Ascending aorta (tissue), 2 donors: ENCODE measurements around the gene ALDH7A1. TPM values are rescaled to one million over a fixed set of nuclear protein-coding genes. Genes with fewer than 3 reads are reported as not detected.

Experiments
- DNase-seq, 2 donors: peaks; one replicate each; pipeline ENCODE4 v3.0.0-alpha.2; 2019; ENCODE audit warnings: low spot score in 2 of 2
- H3K27ac ChIP-seq, 2 donors: fragments of 200-600 bp; sonication (generic); one replicate each; pipeline ENCODE4 v1.5.1; 2016 to 2017; ENCODE audit warnings: mild to moderate bottlenecking in 1 of 2
- H3K27me3 ChIP-seq: fragments of 200-600 bp; sonication (generic); one replicate; pipeline ENCODE4 v1.5.1; 2017
- H3K36me3 ChIP-seq, 2 donors: fragments of 200-600 bp; sonication (generic); one replicate each; pipeline ENCODE4 v1.5.1; 2016
- H3K4me1 ChIP-seq, 2 donors: fragments of 200-600 bp; sonication (generic); one replicate each; pipeline ENCODE4 v1.5.1; 2016 to 2017; ENCODE audit warnings: mild to moderate bottlenecking in 1 of 2
- H3K4me3 ChIP-seq, 2 donors: fragments of 200-600 bp; sonication (generic); one replicate each; pipeline ENCODE4 v1.5.1; 2016 to 2017; ENCODE audit warnings: mild to moderate bottlenecking in 1 of 2
- H3K9me3 ChIP-seq, 2 donors: fragments of 200-600 bp; sonication (generic); one replicate each; pipeline ENCODE4 v1.5.1; 2016
- CTCF ChIP-seq, 3 experiments: fragments of 200-600 bp in 2 of 3; fragments of 450-650 bp in 1 of 3; sonication (generic) in 2 of 3; IDR thresholded peaks; one replicate each; pipeline ENCODE4 v1.5.1; 2016 to 2019; ENCODE audit warnings: antibody characterized with exemption in 3 of 3, mild to moderate bottlenecking in 1 of 3, moderate library complexity in 1 of 3
- intact Hi-C: fragments of 100-400 bp; cut with DNase I; formaldehyde crosslinking; loops from one replicate; pipeline ENCODE4 v1.15.1; 2023
- total RNA-seq: library from RNA; depleted of rRNA; stranded (reverse); fragments of >200 nt; gene quantifications from one replicate; pipeline ENCODE4 v1.1.0, GENCODE V29; 2016

The ALDH7A1 gene
- total RNA-seq, 1 donor from 2014 or later, result 1.4 TPM

GRCh38 chr5:126534553-126534952, 60.5 kb downstream of the ALDH7A1 start:
- DNase-seq, result no peak
- Histone ChIP-seq H3K27me3 (no peaks in the 10 kb centered on the region), H3K36me3 (no peaks in the 10 kb centered on the region), H3K9me3 (no peaks in the 10 kb centered on the region), H3K4me1 (peaks cover 0 to 18% of the 10 kb centered on the region in 2 donors), H3K27ac (no peak overlapping the region), H3K4me3 (no peak overlapping the region)
- intact Hi-C loops, result no loop called here
- TF ChIP-seq CTCF (IDR thresholded peaks at IDR 0.05), result no peak

GRCh38 chr5:126531543-126532120, 63.4 kb downstream of the ALDH7A1 start:
- Histone ChIP-seq H3K36me3 (no peaks in the 10 kb centered on the region), H3K27me3 (no peaks in the 10 kb centered on the region), H3K4me1 (peaks cover 0 to 9% of the 10 kb centered on the region in 2 donors), H3K27ac (peak overlapping the region; percentile 45 to 53), H3K4me3 (no peak overlapping the region), H3K9me3 (no peaks in the 10 kb centered on the region)
- TF ChIP-seq CTCF (IDR thresholded peaks at IDR 0.05), result no peak
- peak in 1 of 2 donors; percentile 13 for DNase-seq
- intact Hi-C loops, result no loop called here

- intact Hi-C loops, result no loop called here
- DNase-seq, result no peak
- no peak overlapping the region for H3K4me3 ChIP-seq
- peaks cover 11 to 24% of the 10 kb centered on the region in 2 donors for H3K4me1 ChIP-seq
- no peaks in the 10 kb centered on the region for H3K27me3 ChIP-seq
- H3K9me3 ChIP-seq, result no peaks in the 10 kb centered on the region
- no peaks in the 10 kb centered on the region for H3K36me3 ChIP-seq
- no peak overlapping the region for H3K27ac ChIP-seq
- TF ChIP-seq CTCF (IDR thresholded peaks at IDR 0.05), result no peak
Measured at GRCh38 chr5:126527892-126528291, 67.1 kb downstream of the ALDH7A1 start.

GRCh38 chr5:126527158-126527557, 67.9 kb downstream of the ALDH7A1 start:
- no peak for TF ChIP-seq CTCF (IDR thresholded peaks at IDR 0.05)
- Histone ChIP-seq H3K4me3 (no peak overlapping the region), H3K9me3 (no peaks in the 10 kb centered on the region), H3K36me3 (no peaks in the 10 kb centered on the region), H3K27ac (peak overlapping the region in 1 of 2 donors; percentile 83), H3K4me1 (peaks cover 11 to 24% of the 10 kb centered on the region in 2 donors), H3K27me3 (no peaks in the 10 kb centered on the region)
- no peak for DNase-seq
- intact Hi-C loops, result no loop called here

GRCh38 chr5:126526493-126526892, 68.5 kb downstream of the ALDH7A1 start:
- intact Hi-C loops, result no loop called here
- no peak for DNase-seq
- peaks cover 11 to 17% of the 10 kb centered on the region in 2 donors for H3K4me1 ChIP-seq
- peak overlapping the region; percentile 83 for H3K27ac ChIP-seq
- H3K36me3 ChIP-seq, result no peaks in the 10 kb centered on the region
- TF ChIP-seq CTCF (IDR thresholded peaks at IDR 0.05), result no peak
- no peak overlapping the region for H3K4me3 ChIP-seq
- no peaks in the 10 kb centered on the region for H3K9me3 ChIP-seq
- no peaks in the 10 kb centered on the region for H3K27me3 ChIP-seq
